Epidermal melanocyte (primary cell): ENCODE results near the gene CD48.
"Not testable (repeated sequence)": the region's sequence is repeated elsewhere in the genome, so short reads cannot be mapped to it uniquely, and the experiment has no call there.

Experiments used
- DNase-seq: peaks from one replicate; pipeline ENCODE4 v3.0.0; 2011; ENCODE audit warnings: low spot score; ENCODE audit not compliant: insufficient read length

CD48 gene

GRCh38 chr1:160742428-160743127 is 31.0 kb upstream of the CD48 start:
- no peak for DNase-seq

GRCh38 chr1:160741612-160742348 is 30.2 kb upstream of the CD48 start:
- no peak for DNase-seq

DNA sequence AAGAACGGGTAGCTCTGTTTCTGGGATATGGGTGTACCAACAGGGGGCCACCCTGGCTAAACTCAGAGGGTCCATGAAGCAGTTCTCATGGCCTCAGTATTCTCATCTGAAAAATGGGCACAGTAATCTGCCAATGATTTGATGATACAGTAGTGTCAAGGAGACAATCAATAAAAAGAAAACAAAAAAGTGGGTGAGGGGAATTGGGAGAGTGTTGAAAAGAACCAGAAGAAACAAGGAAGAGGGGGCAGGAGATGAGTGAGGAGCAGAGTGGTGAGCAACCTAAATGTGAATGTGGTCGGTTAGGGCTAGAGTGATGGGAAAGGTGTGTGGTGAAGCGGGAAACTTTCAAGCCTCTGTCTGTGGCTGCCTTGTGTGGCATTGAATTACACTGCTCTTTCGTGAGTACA is 29.5 kb upstream of the CD48 start:
- no peak for DNase-seq

DNA sequence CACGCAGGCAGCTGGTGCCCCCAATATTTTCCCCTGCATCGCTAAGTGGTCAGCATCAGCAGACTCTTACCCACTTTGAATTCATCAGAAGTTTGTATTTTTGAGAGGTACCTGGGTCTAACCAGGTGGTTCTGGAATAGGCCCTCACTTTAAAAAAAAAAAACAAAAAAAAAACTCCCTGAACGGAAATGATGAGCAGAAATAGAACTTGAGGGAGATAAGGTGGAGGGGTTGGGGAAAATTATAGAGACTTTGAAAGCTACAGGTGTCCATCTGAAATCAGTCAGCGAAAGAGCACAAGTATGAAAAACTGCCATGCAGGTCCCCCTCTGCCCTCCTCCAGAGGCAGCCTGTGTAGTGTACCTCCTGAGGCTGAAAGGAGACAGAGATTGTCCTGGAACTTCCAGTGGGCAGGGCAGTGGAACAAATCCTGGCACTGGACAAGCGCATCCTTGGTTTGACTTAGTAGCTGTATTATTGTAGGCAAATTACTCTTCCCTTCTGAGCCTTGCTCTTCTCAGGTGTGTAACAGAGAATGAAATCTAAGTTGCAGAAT is 28.6 kb upstream of the CD48 start:
- DNase-seq: no peak

GRCh38 chr1:160739098-160739511 is 27.5 kb upstream of the CD48 start, which contains the start of gene SLAMF7:
Gene SLAMF7, plus strand, starts transcription at chr1:160739247. Its CDS starts 55 bp downstream, at chr1:160739302.
- no peak for DNase-seq

DNA sequence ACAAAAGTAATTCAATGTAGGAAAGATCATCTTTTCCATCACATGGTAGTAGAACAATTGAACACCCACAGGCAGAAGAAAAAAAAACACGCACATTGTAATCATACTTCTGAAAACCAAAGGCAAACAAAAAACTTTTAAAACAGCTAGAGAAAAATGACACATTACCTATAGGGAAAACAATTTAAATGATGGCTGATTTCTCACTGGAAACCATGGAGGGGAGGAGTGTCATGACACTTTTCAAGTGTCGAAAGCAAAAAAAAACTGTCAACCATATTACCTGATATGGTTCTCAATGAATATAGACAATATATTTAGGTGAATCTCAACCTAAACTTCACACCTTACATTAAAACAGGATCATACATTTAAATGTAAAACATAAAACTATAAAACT is 26.6 kb upstream of the CD48 start:
- DNase-seq: no peak

- DNase-seq: no peak
These were observed 22.7 kb upstream of the CD48 start for GRCh38 chr1:160734301-160734700.

- DNase-seq: no peak
These were observed 22.3 kb upstream of the CD48 start for GRCh38 chr1:160733898-160734297.

DNA sequence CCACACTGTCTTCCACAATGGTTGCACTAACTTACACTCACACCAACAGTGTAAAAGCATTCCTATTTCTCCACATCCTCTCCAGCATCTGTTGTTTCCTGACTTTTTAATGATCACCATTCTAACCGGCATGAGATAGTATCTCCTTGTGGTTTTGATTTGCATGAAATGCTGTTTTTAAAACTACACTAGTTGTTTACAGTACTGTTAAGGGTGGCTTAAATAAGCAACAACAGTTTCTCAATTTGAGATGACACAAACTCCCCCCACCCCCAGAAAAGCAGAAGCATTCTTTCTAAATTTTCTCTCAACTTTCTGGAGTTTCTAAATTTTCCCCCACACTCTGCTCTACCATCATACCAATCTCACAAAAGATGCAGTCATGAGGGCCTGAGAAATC is 20.4 kb upstream of the CD48 start:
- no peak for DNase-seq

GRCh38 chr1:160731564-160731963 is 19.9 kb upstream of the CD48 start:
- DNase-seq: not testable (repeated sequence)

DNA sequence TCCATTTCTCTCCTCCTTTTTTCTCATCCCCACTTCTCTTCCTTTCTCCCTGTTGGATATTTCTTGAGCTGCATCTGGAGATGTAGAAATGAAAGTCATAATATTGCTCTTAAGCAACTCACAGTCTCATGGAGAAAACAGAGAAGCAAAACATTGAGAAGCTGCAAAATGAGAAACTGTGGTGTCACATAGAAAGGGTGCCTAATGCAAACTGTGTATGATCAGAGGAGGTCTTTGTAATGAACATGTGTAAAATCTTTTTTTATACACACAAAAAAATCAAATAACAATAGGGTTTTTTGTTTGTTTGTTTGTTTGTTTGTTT is 15.7 kb upstream of the CD48 start:
- no peak for DNase-seq

GRCh38 chr1:160726498-160727315 is 15.1 kb upstream of the CD48 start:
- DNase-seq: peak; percentile 60

GRCh38 chr1:160726114-160726497 is 14.5 kb upstream of the CD48 start:
- no peak for DNase-seq

GRCh38 chr1:160724465-160725242 is 13.0 kb upstream of the CD48 start:
- no peak for DNase-seq

DNA sequence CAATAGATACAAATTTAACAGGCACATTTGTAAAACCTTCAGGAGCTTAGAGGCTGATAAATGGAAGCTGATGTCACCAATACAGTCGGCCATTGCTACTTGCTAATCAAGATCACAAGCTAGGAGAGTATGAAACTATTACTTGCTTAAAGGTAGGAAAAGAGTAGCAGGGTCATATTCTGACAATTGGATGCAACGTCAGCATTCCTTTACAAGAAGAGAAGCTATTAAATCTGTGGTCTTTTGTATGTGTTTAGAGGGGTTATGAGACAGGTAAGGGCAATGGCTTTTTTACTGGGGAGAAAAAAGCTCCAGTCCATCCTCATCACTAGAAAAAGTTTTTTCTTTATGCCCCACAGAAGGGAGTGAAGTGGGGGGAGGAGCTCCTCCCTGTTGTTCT is 11.7 kb upstream of the CD48 start:
- no peak for DNase-seq

GRCh38 chr1:160722726-160723125 is 11.1 kb upstream of the CD48 start:
- DNase-seq: no peak

- DNase-seq: no peak
These were observed 9.9 kb upstream of the CD48 start for GRCh38 chr1:160721473-160721872.

- no peak for DNase-seq
These were observed 8.9 kb upstream of the CD48 start for GRCh38 chr1:160720356-160721085.

DNA sequence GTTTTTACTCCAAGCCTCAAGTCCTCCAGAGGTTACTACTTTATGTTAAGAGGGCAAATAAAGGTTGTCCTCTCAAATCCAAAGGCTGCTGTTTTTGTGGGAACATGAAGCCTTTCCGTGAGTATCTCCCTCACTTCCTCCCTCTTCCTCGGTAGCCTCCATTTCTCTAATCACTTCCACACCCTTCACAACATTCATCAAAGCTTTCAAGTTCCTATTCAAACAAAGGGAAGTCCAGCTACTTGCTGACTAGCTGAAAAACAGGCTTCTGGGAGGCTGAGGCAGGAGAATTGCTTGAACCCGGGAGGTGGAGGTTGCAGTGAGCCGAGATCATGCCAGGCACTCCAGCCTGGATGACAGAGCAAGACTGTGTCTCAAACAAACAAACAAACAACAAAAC is 6.6 kb upstream of the CD48 start:
- DNase-seq: no peak

DNA sequence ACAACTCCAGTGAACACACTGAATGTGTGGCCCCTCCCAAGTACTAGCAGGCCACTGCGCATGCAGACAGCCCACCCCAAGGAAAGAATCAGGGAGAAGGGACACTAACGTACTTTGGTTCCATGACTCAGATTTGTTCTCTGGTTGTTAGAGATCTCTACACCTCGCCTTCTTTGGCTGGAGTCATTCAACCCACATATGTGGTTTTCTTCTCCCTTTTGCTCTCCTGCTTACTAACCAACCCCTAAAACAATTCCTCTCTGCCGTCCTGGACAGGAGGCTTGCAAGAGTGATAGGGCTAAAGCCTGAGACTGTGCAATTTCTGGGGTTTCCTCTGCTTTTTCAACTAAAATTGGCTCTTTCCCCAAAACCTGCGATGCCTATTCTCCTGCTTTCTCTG is 5.7 kb upstream of the CD48 start:
- DNase-seq: no peak

GRCh38 chr1:160716013-160716412 is 4.4 kb upstream of the CD48 start:
- no peak for DNase-seq
